Stimulated activated naive B cell treated with anti-CD40 and anti-IgM and Interleukin-4, amounts not matched to agents 10 μg/mL and 1 μg/mL and 100 μg/mL, for 72 hours (primary cell): ENCODE results near the gene CSRP1.

ENCODE experiments used
- ATAC-seq, 2 donors: fragments of 150-1000 bp; cut with Tn5 transposase; replicated peaks; 2 replicates each; pipeline ENCODE4 v1.10.0; 2021; ENCODE audit warnings: moderate library complexity in 1 of 2
- DNase-seq: peaks from one replicate; pipeline ENCODE4 v3.0.0; 2021
- H3K27ac Mint-ChIP-seq: one replicate; pipeline ENCODE4 v1.8.0; 2022; ENCODE audit warnings: mild to moderate bottlenecking, mixed read lengths
- H3K27me3 Mint-ChIP-seq, 2 donors: one replicate each; pipeline ENCODE4 v1.8.0; 2022; ENCODE audit warnings: mixed read lengths in 2 of 2
- H3K36me3 Mint-ChIP-seq, 2 donors: one replicate each; pipeline ENCODE4 v1.8.0; 2022; ENCODE audit warnings: mixed read lengths in 2 of 2, mild to moderate bottlenecking in 1 of 2
- H3K4me1 Mint-ChIP-seq, 2 donors: one replicate each; pipeline ENCODE4 v1.8.0; 2022; ENCODE audit warnings: mixed read lengths in 2 of 2, mild to moderate bottlenecking in 1 of 2
- H3K4me3 Mint-ChIP-seq, 2 donors: one replicate each; pipeline ENCODE4 v1.8.0; 2022; ENCODE audit warnings: mild to moderate bottlenecking in 2 of 2, mixed read lengths in 2 of 2, moderate library complexity in 1 of 2
- H3K9me3 Mint-ChIP-seq, 2 donors: one replicate each; pipeline ENCODE4 v1.8.0; 2022; ENCODE audit warnings: mixed read lengths in 2 of 2, mild to moderate bottlenecking in 1 of 2

CSRP1 gene

DNA sequence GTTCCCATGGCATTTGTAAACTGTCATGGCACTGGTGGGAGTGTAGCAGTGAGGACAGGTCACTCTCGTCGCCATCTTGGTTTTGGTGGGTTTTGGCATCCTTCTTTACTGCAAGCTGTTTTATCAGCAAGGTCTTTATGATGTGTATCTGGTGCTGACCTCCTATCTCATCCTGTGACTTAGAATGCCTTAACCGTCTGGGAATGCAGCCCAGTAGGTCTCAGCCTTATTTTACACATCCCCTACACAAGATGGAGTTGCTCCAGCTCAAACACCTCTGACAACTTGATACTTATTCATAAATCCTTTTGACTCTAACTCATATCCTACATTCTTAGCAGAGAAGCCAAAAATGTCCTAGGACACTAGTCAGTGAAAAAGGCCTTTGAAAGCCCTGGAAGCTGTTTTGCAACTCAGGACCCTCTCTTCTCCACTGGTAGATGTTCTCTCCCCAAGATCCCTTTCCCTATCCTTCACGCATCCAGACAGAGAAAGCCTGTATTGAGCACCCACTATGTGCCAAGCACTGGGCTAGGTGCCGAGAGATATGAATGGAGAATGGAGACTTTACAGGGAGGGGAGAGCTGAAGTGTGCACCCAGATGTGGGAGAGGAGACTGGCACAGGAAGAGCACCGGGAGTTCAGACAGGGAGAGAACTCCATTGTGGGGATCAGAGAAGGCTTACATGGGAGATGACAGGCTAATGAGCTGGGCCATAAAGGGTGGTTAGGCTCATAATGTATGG, 6.7 kb upstream of the CSRP1 start:
- no peak overlapping the region for H3K4me3 Mint-ChIP-seq
- DNase-seq = no peak
- H3K27me3 Mint-ChIP-seq = no peaks in the 10 kb centered on the region
- no peaks in the 10 kb centered on the region for H3K9me3 Mint-ChIP-seq
- no peak for ATAC-seq
- peaks cover 3 to 21% of the 10 kb centered on the region in 2 donors for H3K36me3 Mint-ChIP-seq
- H3K27ac Mint-ChIP-seq = no peak overlapping the region
- peaks cover 9 to 12% of the 10 kb centered on the region in 2 donors for H3K4me1 Mint-ChIP-seq

DNA sequence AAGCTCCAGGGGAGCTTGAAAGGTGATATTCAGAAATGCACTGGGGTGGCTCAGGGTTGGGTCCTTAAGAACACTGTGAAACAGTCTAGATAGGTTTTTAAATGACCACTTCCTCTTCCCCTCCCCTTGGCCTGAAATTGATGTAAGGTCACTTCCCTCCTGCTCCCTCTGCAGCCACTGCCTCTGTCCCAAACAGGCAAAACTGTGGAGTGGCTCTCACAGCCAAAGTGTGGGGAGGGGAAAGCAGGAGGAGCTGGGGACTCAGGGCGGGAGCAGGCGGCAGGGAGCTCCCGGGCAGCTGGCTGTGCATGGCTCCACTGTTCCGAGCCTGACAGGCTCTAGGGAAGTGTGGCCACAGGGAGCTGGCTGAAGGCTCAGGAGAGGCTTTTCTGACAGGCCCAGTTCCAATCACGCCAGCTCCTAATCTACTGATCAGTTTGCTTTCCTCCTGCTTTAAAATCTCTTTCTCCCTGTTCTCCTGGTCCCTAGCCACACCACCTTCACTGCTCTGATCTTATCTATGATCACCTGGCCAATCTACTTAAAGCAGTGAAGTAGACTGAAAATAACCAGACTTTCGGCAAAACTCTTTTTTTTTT, 5.1 kb upstream of the CSRP1 start:
- no peaks in the 10 kb centered on the region for H3K9me3 Mint-ChIP-seq
- H3K27me3 Mint-ChIP-seq = no peaks in the 10 kb centered on the region
- ATAC-seq (no peak), DNase-seq (no peak)
- H3K4me1 Mint-ChIP-seq = peaks cover 18 to 19% of the 10 kb centered on the region in 2 donors
- H3K4me3 Mint-ChIP-seq = no peak overlapping the region
- no peak overlapping the region for H3K27ac Mint-ChIP-seq
- H3K36me3 Mint-ChIP-seq = peaks cover 3 to 16% of the 10 kb centered on the region in 2 donors

DNA sequence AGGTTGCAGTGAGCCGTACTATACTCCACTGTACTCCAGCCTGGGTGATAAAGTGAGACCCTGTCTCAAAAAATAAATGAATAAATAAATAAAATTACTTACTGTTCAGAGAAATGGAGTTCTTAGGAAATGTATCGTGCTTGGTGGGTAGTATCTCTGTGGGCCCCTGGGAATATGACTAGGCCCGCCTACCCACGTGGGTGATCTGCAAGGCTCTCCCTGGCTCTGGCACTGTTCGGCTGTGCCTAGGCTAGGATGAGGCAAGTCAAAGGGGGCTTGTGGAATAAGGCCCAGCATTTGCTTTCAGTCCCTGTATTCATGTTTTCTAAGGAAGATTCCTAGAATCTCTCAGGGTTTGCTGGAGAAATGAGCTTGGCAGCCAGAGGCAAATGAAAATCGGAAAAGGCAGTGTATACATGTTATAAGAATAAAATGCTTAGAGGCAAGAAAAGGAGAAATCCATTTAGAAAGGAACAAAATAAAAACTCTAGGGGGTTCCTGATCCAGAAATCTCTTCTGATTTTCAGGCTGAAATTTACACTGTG, 4.5 kb upstream of the CSRP1 start:
- H3K36me3 Mint-ChIP-seq = peaks cover 3 to 15% of the 10 kb centered on the region in 2 donors
- H3K4me1 Mint-ChIP-seq = peaks cover 17 to 21% of the 10 kb centered on the region in 2 donors
- no peak overlapping the region for H3K4me3 Mint-ChIP-seq
- no peak for DNase-seq
- H3K27me3 Mint-ChIP-seq = no peaks in the 10 kb centered on the region
- no peak overlapping the region for H3K27ac Mint-ChIP-seq
- no peak for ATAC-seq
- H3K9me3 Mint-ChIP-seq = no peaks in the 10 kb centered on the region

DNA sequence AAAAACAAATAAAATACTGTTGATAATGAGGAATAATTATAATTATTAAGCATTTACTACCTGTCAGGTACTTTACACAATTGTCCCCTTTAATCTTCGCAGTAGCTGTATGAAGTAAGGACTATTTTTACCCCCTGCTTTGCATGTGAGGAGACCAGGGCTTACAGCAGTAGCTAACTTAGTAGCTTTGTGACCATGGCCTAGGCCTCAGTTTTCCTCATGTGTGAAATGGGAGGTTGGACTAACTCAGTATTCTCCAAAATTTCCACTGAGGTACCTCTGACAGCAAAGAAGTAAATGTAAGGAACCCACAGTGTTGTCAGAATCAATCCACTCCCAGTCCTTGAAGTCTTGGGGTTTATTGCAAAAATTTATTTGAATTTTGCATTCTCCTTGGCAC, 3.8 kb upstream of the CSRP1 start:
- ATAC-seq (no peak), DNase-seq (no peak)
- H3K4me1 Mint-ChIP-seq = peaks cover 20 to 28% of the 10 kb centered on the region in 2 donors
- H3K9me3 Mint-ChIP-seq = no peaks in the 10 kb centered on the region
- H3K36me3 Mint-ChIP-seq = peaks cover 3 to 14% of the 10 kb centered on the region in 2 donors
- no peaks in the 10 kb centered on the region for H3K27me3 Mint-ChIP-seq
- no peak overlapping the region for H3K4me3 Mint-ChIP-seq
- no peak overlapping the region for H3K27ac Mint-ChIP-seq

DNA sequence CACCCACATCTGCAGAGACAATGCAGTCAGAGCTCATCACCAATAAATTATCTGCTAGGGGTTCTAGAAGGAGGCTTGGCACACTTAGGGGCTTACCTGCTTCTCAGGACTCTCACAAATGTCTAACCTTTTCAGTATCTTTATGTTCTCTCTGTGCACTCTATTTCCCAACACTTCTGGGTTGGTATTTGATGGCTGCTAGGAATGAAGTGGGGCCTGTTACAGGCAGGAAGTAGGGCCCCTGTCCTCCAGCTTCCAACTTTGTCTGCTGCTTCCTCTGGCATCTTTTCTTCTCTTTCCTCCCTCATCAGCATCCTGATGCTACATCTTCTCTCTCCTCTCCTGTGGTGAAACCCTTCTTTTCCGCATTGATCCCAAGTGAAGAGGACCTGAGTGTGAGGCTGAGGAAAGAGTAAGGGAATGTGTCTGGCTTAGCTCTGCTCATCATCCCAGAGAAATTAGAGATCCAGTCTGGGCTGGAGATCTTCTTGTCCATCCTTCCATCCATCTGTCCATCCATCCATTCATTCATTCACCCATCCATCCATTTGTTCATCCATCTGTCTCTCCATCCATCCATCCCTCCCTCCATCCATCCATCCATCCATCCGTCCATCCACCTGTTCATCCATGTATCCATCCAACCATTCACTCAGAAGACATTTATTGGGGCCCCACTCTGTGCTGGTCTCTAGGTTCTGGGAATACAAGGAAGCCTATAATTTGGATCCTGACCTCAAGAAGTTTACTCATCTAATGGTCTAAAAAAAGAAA, 2.9 kb upstream of the CSRP1 start:
- no peaks in the 10 kb centered on the region for H3K27me3 Mint-ChIP-seq
- H3K4me1 Mint-ChIP-seq = peaks cover 27 to 37% of the 10 kb centered on the region in 2 donors
- H3K4me3 Mint-ChIP-seq = no peak overlapping the region
- DNase-seq = no peak
- no peak for ATAC-seq
- H3K9me3 Mint-ChIP-seq = no peaks in the 10 kb centered on the region
- H3K36me3 Mint-ChIP-seq = peaks cover 7 to 8% of the 10 kb centered on the region in 2 donors
- no peak overlapping the region for H3K27ac Mint-ChIP-seq

DNA sequence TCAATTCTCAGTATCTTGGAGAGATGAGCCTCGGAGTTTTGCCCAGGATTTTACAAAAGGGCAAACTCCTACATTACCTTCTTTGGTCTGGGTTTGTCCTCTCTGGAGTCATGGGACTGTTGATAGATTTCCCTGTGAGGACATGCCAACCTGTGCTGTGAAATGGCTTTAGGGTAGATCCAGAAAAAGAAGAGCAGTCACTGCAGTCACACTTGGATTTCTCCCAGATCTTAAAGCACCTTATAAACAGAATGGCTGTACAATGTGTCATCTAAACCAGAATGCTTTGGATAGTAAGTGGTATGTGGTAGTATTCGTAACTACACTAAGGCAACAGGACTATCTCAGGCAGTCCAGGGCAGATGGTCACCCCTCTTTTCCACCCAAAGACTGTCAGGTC, 1.9 kb upstream of the CSRP1 start:
- Mint-ChIP-seq H3K4me3 (no peak overlapping the region), H3K27me3 (no peaks in the 10 kb centered on the region), H3K9me3 (no peaks in the 10 kb centered on the region), H3K36me3 (peaks cover 6 to 7% of the 10 kb centered on the region in 2 donors), H3K27ac (no peak overlapping the region), H3K4me1 (peaks cover 27 to 38% of the 10 kb centered on the region in 2 donors)
- ATAC-seq (no peak), DNase-seq (no peak)

DNA sequence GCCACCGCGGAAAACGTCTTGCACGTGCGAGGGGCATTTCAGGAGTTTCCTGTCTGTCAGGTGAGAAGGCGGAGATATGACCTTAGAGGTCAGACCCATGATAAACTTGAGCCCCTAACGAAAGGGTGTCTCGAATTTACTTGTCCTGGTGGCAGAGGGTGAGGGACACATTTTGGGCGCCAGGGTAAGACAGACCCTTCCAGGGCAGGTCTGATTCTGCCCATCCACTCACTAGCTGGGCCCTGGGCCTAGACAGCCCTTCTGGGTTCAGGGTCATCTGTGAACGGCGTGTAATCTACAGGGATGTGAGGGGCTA, 395 bp upstream of the CSRP1 start:
- Mint-ChIP-seq H3K9me3 (no peaks in the 10 kb centered on the region), H3K36me3 (peaks cover 9 to 13% of the 10 kb centered on the region in 2 donors), H3K4me3 (peak overlapping the region; percentile 77 to 90), H3K4me1 (peaks cover 26 to 44% of the 10 kb centered on the region in 2 donors), H3K27ac (peak overlapping the region; percentile 76), H3K27me3 (no peaks in the 10 kb centered on the region)
- peak; percentile 26 for ATAC-seq
- no peak for DNase-seq

DNA sequence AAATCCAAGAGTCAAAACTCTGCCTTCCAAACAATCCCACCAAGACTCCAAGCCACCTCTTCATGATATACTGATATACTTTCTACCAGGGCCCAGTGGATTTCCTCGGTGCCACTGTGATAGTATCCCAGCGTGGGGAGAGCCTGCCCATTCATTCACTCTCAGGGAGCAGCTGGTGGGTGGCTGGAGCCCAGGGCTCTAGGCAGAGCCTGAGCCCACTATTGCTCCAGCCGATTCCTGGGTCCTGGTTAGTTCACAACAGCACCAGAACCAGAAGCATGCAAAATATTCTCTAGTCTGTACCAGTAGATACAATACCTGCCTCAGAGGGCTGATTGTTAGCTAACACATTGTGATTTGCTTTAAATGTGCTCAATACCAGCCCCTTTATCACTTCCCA, 831 bp downstream of the CSRP1 start:
- H3K27ac Mint-ChIP-seq = peak overlapping the region; percentile 85
- no peak for DNase-seq
- peak overlapping the region; percentile 90 for H3K4me3 Mint-ChIP-seq
- ATAC-seq = no peak
- peaks cover 19 to 35% of the 10 kb centered on the region in 2 donors for H3K4me1 Mint-ChIP-seq
- H3K27me3 Mint-ChIP-seq = no peaks in the 10 kb centered on the region
- H3K36me3 Mint-ChIP-seq = peaks cover 9 to 13% of the 10 kb centered on the region in 2 donors
- no peaks in the 10 kb centered on the region for H3K9me3 Mint-ChIP-seq

DNA sequence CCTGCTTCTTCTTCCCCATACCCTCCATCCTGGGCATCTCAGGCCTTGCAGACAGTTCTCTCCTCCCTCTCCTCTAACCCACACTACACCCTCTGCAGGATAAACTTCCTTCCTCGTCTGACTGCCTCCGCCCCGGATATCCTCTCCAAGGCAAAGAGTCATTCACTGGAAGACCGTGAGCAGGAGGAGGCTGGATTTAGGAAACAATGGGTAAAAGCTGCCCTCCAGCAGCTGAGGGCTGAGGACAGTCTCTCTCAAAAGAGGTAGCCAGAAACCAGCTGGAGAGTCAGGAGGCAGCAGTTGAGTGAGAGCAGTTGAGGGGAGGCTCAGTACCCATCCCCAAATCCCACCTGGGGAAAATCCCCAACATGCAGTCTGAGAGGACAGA, 1.4 kb downstream of the CSRP1 start:
- Mint-ChIP-seq H3K4me3 (peak overlapping the region; percentile 6 to 90), H3K36me3 (peaks cover 9 to 13% of the 10 kb centered on the region in 2 donors), H3K4me1 (peaks cover 19 to 35% of the 10 kb centered on the region in 2 donors), H3K27me3 (no peaks in the 10 kb centered on the region), H3K9me3 (no peaks in the 10 kb centered on the region), H3K27ac (no peak overlapping the region)
- no peak for DNase-seq
- no peak for ATAC-seq

DNA sequence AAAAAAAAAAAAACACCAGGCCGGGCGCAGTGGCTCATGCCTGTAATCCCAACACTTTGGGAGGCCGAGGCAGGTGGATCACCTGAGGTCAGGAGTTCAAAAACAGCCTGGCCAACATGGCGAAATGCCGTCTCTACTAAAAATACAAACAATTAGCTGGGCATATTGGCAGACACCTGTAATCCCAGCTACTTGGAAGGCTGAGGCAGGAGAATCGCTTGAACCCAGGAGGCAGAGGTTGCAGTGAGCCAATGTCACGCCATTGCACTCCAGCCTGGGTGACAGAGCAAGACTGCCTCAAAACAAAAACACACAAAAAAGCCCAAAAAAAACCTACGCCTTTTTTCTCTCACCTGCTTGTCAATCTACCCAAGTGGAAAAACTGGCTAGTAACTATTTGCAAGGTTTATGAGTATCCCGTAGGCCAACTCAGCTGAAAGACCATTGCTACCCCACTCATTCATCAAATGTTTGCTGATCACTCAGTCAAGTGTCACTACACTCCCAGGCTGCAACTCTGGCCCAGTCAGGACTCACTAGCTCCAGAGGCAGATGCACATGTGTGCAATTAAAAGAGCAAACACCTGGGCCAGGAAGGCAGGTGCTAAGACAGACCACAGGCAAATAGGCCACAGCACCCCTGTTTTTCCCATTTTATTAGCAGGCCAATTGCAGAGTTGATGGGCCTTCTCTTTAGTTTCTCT, 2.0 kb downstream of the CSRP1 start:
- H3K4me3 Mint-ChIP-seq = peak overlapping the region in 1 of 2 donors; percentile 90
- ATAC-seq (no peak), DNase-seq (no peak)
- no peaks in the 10 kb centered on the region for H3K9me3 Mint-ChIP-seq
- H3K4me1 Mint-ChIP-seq = peaks cover 17 to 35% of the 10 kb centered on the region in 2 donors
- no peak overlapping the region for H3K27ac Mint-ChIP-seq
- peaks cover 7 to 10% of the 10 kb centered on the region in 2 donors for H3K36me3 Mint-ChIP-seq
- no peaks in the 10 kb centered on the region for H3K27me3 Mint-ChIP-seq

DNA sequence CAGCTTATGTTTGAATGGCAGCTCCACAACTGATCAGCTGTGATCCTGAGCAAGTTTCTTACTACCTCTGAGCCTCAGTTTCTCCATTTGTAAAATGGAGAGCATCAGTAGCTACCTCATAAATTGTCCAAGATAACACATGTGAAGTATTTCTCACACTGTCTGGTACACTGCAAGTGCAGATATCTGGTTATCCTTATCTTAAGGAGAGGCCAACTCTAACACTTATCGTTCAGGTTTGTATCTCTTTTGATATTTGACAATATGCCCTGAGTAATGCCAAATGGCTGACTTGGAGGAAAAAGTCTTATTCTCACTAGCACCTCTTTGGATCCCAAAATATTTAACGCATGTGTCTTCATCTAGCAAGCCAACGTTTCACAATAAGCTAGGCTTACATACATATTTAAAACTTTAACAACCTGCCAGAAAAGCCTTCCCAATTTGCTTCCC, 2.7 kb downstream of the CSRP1 start:
- Mint-ChIP-seq H3K9me3 (no peaks in the 10 kb centered on the region), H3K4me3 (no peak overlapping the region), H3K27me3 (no peaks in the 10 kb centered on the region), H3K36me3 (peaks cover 6 to 8% of the 10 kb centered on the region in 2 donors), H3K4me1 (peaks cover 17 to 35% of the 10 kb centered on the region in 2 donors), H3K27ac (no peak overlapping the region)
- DNase-seq = no peak
- no peak for ATAC-seq

DNA sequence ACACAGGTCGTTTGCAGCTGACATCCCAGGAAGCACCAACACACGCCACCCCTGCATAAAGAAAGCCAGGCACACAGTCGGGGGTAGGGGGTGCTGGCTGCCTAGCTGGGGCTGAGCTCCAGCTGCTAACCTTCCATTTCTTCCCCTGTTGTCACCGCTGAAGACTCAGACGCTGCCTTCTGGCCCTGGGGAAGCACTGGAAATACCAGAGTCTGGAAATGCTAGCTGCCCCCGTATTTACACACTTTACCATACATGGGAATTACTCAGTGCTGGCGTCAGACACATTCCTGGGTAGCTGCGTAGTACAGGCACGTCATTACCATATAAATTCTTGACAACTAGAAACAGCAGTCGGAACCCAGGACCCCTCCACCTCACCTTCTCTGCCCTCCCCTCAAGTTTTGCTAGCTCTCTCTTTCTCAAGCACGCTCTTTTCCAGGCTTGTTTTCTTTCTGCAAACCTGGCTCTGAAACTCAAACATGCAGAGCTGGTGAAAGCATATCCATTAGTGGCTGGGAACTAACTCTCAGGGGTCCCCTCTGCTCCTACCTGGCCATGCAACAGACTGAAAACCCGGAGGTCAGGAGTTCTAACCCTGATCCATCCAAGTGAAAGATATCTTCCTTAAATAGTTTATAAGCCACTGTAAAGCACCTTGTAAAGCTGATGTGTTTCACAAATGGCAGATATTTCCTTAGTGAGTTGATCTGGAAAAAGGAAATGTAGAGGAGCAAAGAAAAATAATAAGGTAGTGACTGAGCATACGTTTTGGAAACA, 3.3 kb downstream of the CSRP1 start:
- no peaks in the 10 kb centered on the region for H3K27me3 Mint-ChIP-seq
- no peak overlapping the region for H3K4me3 Mint-ChIP-seq
- peaks cover 6 to 8% of the 10 kb centered on the region in 2 donors for H3K36me3 Mint-ChIP-seq
- H3K27ac Mint-ChIP-seq = no peak overlapping the region
- H3K4me1 Mint-ChIP-seq = peaks cover 17 to 35% of the 10 kb centered on the region in 2 donors
- H3K9me3 Mint-ChIP-seq = no peaks in the 10 kb centered on the region
- ATAC-seq = no peak
- no peak for DNase-seq

DNA sequence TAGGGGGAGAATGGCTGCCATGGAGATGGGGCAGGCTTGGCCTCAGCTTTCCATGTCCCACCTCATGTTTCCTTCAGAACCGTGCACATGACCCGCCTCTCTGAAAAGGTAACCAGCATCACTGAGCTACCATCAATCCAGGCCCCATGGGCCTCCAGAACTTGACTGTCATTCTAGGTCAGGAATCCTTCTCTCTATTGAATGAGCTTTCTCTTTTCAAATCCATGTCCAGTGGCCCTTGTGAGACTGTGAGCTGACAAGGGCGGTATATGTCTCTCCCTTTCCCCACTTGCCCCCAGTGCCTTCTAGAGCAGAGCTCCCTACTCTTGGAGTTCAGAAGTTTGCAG, 4.4 kb downstream of the CSRP1 start:
- H3K36me3 Mint-ChIP-seq = peaks cover 14 to 15% of the 10 kb centered on the region in 2 donors
- H3K4me1 Mint-ChIP-seq = peaks cover 13 to 37% of the 10 kb centered on the region in 2 donors
- no peaks in the 10 kb centered on the region for H3K27me3 Mint-ChIP-seq
- no peaks in the 10 kb centered on the region for H3K9me3 Mint-ChIP-seq
- H3K27ac Mint-ChIP-seq = no peak overlapping the region
- no peak overlapping the region for H3K4me3 Mint-ChIP-seq
- no peak for ATAC-seq
- DNase-seq = no peak
